NCI-H146 treated with DMSO at 0.1 percent for 48 hours (cell line): ENCODE data around the gene DDX56.
A peak's percentile ranks its signal among the peaks of the same experiment; 100 is the strongest.

ENCODE experiments used
- DNase-seq: peaks from one replicate; lab custom pipeline; 2025; ENCODE audit not compliant: unreplicated experiment; lab: John Stamatoyannopoulos, UW

The DDX56 gene

GRCh38 chr7:44538093-44538797 is 35.5 kb downstream of the DDX56 start:
- no peak for DNase-seq

- no peak for DNase-seq
Observed at GRCh38 chr7:44537442-44537841, 36.3 kb downstream of the DDX56 start.

GRCh38 chr7:44536090-44536489 is 37.6 kb downstream of the DDX56 start:
- DNase-seq, result no peak

GRCh38 chr7:44535348-44536064 is 38.2 kb downstream of the DDX56 start:
- DNase-seq, result no peak

GRCh38 chr7:44534501-44534900 is 39.2 kb downstream of the DDX56 start:
- DNase-seq, result peak; percentile 46

- no peak for DNase-seq
Observed at GRCh38 chr7:44534087-44534486, 39.6 kb downstream of the DDX56 start.

GRCh38 chr7:44533301-44534055 is 40.2 kb downstream of the DDX56 start:
- DNase-seq, result no peak

- no peak for DNase-seq
Observed at GRCh38 chr7:44531421-44532380, 42.0 kb downstream of the DDX56 start.

GRCh38 chr7:44530990-44531389 is 42.7 kb downstream of the DDX56 start:
- DNase-seq, result no peak

- DNase-seq, result no peak
Observed at GRCh38 chr7:44524811-44525388, 48.8 kb downstream of the DDX56 start.

- DNase-seq, result no peak
Observed at GRCh38 chr7:44522315-44522714, 51.4 kb downstream of the DDX56 start.

- no peak for DNase-seq
Observed at GRCh38 chr7:44521347-44522095, 52.2 kb downstream of the DDX56 start.

GRCh38 chr7:44520574-44520973 is 53.1 kb downstream of the DDX56 start:
- no peak for DNase-seq

GRCh38 chr7:44519546-44519945 is 54.2 kb downstream of the DDX56 start:
- no peak for DNase-seq

- DNase-seq, result no peak
Observed at GRCh38 chr7:44518761-44519160, 54.9 kb downstream of the DDX56 start.

GRCh38 chr7:44517175-44517574 is 56.5 kb downstream of the DDX56 start:
- no peak for DNase-seq
